HEK293T (cell line): Measurements from ENCODE around the gene PLSCR4.

ENCODE experiments used
- FOXM1 ChIP-seq: fragments of 450-650 bp; IDR thresholded peaks from 2 replicates; pipeline ENCODE4 v1.6.1; 2017; ENCODE audit warnings: mild to moderate bottlenecking, borderline replicate concordance
- SP1 ChIP-seq: fragments of 450-650 bp; IDR thresholded peaks from 2 replicates; pipeline ENCODE4 v1.6.1; 2017

DNA sequence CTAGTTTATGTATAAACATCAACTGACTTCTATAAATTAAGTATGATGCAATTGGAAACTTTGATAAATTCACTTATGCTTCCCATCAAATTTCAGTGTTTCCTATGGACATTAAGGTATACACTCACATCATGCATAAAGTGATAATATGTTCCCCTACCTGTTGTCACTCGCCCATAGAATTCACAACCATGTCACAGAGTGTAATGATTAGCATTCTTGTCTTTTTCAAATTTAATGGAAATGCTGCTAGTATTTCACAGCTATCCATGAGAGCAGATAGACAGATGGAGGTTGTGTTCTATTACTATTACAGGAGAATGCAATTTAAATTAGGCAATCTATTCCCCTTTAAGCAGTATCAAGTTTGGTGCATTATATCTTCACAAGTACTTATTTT lies 984 bp downstream of the PLSCR4 start:
- TF ChIP-seq FOXM1 (no peak), SP1 (no peak)
